Stimulated activated CD8-positive, alpha-beta memory T cell treated with anti-CD3 and anti-CD28 coated beads, Interleukin-15, amount 100 ng/mL, for 24 hours (primary cell): ENCODE measurements around the gene GPR176.

Experiments used
- DNase-seq: peaks from one replicate; pipeline ENCODE4 v3.0.0-alpha.2; 2020; ENCODE audit warnings: low read depth

Gene GPR176

GRCh38 chr15:39889601-39890000, 30.5 kb downstream of the GPR176 start:
- no peak for DNase-seq

GRCh38 chr15:39888809-39889208, 31.3 kb downstream of the GPR176 start:
- no peak for DNase-seq

- DNase-seq = no peak
These were observed 31.8 kb downstream of the GPR176 start for GRCh38 chr15:39888243-39888642.

DNA sequence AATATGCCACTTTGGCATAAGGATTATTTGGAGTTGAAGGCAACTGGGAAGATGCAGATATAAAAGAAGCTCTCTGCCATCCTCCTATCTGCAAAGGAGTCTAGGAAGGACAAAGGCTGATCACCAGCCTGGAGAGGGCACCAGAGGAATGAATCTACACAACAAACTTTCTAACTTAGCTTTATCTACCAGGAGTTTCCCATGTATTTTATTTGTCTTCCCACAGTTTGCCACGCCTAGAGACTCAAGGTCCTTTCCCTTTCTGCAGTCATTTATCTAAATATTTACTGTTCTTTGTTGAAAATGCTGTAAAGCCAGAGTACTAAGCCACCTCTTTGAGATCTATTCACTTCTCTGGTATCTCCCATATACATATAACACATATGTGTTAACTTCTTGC, 32.2 kb downstream of the GPR176 start:
- DNase-seq = no peak

- no peak for DNase-seq
These were observed 32.9 kb downstream of the GPR176 start for GRCh38 chr15:39887211-39887610.

- DNase-seq = no peak
These were observed 33.6 kb downstream of the GPR176 start for GRCh38 chr15:39886418-39886817.

DNA sequence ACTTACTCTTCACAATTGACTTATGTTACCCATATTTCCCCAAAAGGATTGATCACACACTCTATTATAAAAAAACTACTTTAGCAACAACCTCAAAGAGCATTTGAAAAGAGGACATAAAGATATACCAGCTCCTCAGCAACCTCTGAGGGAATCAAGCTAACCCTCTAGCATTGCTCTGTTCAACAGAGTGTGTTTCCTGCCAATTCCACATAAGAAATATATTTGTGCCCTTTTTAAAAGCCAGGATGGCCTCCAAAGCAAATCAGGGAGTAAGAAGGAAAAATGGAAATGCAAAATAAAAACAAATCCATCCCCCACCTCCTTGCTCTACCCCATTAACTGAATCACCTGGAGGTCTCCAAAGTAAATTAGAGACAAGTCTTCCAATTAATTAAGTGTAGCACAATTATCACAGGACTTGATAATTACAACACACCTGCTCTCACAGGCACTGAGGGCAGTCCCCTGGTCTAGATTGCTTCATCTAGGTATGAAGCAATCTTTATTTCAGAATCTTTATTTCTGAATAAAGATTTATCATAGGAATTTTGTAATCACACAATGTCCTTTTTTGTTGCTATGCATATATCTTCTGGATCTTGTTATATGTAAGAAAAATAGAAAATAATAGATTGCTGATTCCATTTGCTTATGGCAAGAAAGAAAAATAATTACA, 34.8 kb downstream of the GPR176 start:
- no peak for DNase-seq

- DNase-seq = no peak
These were observed 35.7 kb downstream of the GPR176 start for GRCh38 chr15:39884351-39884750.

GRCh38 chr15:39882602-39883001, 37.5 kb downstream of the GPR176 start:
- no peak for DNase-seq

DNA sequence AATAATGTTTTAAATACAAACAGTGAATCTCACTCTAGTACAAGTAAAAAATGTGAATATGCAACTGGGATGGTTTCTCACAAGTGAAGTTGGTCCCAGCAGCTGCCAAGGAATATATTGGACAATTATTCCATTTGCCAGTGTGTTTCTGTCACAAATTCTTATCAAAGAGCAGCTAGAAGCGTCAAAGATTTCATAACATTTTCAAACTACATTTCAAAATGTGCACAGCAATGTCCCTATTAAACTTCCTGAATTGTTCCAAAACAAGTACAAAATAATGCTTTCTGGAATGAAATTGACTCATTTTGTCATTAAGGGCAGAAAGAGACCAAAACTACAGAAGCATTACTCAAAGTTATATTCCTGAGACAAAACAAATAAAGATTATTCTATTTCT, 38.3 kb downstream of the GPR176 start:
- DNase-seq = no peak

DNA sequence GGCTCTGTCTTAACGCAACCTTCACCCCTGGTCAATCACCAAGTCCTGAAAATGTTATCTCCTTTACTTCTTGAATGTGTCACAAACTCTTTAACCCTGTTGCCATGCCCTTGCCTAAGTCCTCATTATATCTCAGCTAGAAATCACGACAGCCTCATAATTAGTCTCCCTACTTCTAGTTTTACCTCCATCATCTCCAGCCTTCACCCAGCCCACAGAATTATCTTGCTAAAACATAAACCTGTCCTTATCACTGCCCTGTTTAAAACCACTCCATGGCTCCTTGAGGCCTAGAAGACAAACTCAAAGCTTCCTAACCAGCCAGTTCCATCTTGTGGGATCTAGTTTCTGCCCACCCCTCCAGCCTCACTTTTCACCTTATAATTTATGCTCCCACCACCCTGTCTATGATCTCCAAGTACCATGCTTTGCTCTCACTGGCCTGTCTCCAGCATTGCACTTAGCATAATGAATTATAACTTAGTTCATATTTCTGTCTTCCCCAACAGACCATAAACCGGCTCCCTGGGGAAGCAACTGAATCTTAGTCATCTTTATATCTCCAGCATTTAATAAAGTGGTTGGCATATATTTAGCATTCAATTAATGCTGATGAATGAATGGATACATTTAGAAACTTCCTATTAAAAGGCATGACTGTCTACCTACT, 39.2 kb downstream of the GPR176 start:
- DNase-seq = no peak

GRCh38 chr15:39878406-39878785, 41.7 kb downstream of the GPR176 start:
- DNase-seq = no peak

- no peak for DNase-seq
These were observed 45.0 kb downstream of the GPR176 start for GRCh38 chr15:39874890-39875549.

DNA sequence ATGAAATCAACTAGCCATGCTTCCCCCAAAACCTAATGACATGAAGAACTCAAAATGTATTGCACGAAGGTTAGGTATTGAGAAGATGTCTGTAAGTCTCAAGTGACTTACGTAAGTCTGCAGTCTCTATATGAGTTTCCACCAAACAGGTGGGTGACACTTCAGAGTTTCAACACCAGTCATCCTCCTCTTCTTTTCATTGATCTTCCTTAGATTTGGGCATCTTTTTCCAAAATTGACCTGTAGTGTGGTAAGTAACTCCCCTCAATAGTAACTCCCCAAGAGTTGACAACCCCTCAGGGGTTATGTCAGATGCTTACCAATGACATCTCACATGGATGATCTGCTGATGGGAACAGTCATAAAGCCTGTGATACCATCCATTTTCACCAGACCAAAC, 46.1 kb downstream of the GPR176 start:
- DNase-seq = no peak

- DNase-seq = no peak
These were observed 49.5 kb downstream of the GPR176 start for GRCh38 chr15:39870537-39870936.

DNA sequence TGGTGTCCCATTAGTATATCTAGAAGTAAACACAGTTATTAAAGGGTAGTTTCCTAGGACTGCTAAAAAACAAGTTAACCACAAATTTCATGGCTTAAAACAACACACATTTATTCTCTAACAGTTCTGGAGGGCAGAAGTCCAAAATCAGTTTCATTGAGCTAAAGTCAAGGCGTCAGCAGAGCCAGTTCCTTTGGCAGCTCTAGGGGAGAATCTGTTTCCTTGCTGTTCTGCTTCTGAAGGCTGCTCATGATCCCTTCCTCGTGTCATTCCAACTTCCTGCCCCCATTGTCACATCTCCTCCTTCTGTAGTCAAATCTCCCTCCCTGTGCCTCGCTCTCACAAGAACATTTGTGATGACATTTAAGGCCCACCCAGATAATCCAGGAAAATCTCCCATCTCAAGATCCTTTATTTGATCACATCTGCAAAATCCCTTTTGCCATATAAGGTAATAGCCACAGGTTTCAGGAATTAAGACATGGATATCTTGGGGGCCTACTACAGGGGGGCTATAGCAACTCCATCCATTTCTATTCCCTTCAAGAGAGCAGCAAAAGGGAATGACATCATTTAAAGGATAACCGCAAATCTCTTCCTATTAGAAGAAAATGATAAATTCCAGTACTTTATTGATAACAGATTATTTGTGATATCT, 50.1 kb downstream of the GPR176 start:
- DNase-seq = no peak

DNA sequence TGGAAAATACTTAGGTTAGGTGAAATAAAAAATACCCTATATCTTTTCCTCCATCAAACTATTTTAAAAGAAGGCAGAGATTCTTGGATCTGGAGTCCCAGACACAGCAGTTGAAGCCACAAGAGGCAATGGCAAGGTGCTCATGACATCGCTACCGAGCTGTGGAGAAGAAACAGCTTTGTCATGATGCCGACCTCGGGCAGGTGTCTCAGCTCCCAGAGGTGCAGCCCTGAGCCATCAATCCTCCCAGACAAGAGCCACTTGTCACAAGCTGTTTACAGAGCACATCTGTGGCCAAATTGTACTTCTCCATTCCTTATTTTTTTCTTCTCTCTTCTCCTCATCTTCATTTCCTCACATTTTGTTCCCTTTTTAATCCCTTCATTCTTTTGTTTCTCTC, 50.8 kb downstream of the GPR176 start:
- no peak for DNase-seq

- no peak for DNase-seq
These were observed 51.7 kb downstream of the GPR176 start for GRCh38 chr15:39868396-39868795.

DNA sequence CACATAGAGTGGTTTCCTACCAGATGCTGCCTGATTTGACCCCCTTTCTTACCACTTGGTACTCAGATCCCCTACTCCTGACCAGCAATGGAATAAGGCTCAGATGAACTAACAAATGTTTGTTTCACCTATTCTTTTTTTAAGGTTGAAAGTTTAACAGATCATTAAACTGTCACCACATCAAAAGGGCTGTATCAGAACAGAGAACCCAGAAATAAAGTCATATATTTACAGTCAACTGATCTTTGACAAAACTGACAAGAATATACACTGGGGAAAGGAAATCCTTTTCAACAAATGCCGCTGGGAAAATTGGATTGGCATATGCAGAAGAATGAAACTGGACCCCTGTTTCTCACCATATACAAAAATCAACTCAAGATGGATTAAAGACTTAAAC, 56.0 kb downstream of the GPR176 start:
- DNase-seq = no peak

GRCh38 chr15:39860871-39861270, 59.2 kb downstream of the GPR176 start:
- DNase-seq = no peak

DNA sequence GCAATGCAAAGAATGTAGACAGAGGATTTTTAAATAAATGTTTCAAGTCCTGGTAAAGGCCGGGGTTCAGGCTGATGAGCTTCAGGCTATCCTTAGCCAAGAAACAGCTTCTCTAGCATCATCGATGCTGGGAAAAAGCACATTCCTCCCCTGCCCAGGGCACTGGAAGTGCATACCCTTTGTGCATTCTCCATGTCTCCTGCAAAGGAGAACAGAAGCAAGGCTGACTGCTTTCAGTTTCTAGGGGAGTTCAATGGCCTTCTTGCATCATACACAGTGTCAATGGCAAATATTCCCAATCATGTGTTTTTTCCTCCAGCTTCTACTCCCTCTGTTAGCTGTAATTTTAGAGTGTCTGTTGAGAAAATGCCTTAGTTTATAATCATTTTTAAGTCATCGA, 59.9 kb downstream of the GPR176 start:
- DNase-seq = no peak

DNA sequence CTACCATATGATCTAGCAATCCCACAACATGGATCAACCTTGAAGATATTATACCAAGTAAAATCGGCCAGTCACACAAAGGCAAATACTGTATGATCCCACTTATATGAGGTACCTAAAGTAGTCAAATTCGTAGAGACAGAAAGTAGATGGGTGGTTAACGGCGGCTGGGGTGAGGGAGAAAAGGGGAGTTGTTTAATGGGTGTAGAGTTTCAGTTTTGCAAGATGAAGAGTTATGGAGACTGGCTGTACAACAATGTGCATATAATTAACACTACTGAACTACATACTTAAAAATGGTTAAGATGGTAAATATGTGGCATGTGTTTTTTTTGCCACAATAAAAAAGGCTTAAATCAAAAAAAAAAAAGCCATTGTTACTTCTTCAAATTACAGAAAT, 60.4 kb downstream of the GPR176 start:
- no peak for DNase-seq

DNA sequence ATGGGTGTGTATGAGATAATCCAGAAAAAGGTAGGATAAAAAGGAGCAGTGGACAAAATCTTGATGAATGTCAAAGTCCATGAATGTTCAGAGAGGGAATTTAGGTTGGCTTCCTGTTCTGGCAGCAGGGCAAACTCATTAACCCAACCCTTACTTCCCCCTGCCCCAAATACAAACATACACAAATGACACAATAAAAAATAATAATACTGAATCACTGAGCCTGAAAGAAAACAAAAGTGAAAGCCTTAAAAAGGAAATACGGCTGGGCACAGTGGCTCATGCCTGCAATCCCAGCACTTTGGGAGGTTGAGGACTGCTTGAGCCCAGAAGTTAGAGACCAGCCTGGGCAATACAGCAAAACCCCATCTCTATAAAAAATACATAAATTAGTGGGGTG, 62.9 kb downstream of the GPR176 start:
- no peak for DNase-seq
